Ammon's horn (tissue), 1 donor: ENCODE data around the gene APOBEC3B.
"Not testable (repeated sequence)": the region's sequence is repeated elsewhere in the genome, so short reads cannot be mapped to it uniquely, and the experiment has no call there.

Experiments
- DNase-seq: peaks from one replicate; pipeline ENCODE4 v3.0.0-alpha.2; 2016; ENCODE audit warnings: low spot score

The APOBEC3B gene

GRCh38 chr22:39031434-39032295 lies 49.5 kb downstream of the APOBEC3B start:
- not testable (repeated sequence) for DNase-seq

GRCh38 chr22:39037071-39037470 lies 54.9 kb downstream of the APOBEC3B start:
- not testable (repeated sequence) for DNase-seq

GRCh38 chr22:39039306-39040126 lies 57.4 kb downstream of the APOBEC3B start:
- no peak for DNase-seq

- DNase-seq = not testable (repeated sequence)
Measured at GRCh38 chr22:39040155-39040537, 58.0 kb downstream of the APOBEC3B start.

GRCh38 chr22:39040538-39041296 lies 58.6 kb downstream of the APOBEC3B start, which contains the start of gene APOBEC3F:
Gene APOBEC3F (plus strand): TSS chr22:39040864. CDS start chr22:39040961, 97 bp downstream.
- not testable (repeated sequence) for DNase-seq

GRCh38 chr22:39041908-39042307 lies 59.8 kb downstream of the APOBEC3B start:
- DNase-seq = no peak
